ENCODE data around the gene GPR37. TPM values are rescaled to one million over a fixed set of nuclear protein-coding genes. Genes with fewer than 3 reads are reported as not detected.

GPR37 gene
- total RNA-seq, 1 donor from 2014 or later = not detected

- CTCF ChIA-PET = no interaction called here
- POLR2A ChIA-PET = no interaction called here
Observed at GRCh38 chr7:124784879-124785818, 19.6 kb upstream of the GPR37 start.

GRCh38 chr7:124783271-124783670, 17.7 kb upstream of the GPR37 start:
- no peaks in the 10 kb centered on the region for H3K27me3 Mint-ChIP-seq
- H3K36me3 Mint-ChIP-seq (ENCODE audit: low read depth) = no peaks in the 10 kb centered on the region
- ATAC-seq (ENCODE audit: low read depth) (no peak), DNase-seq (no peak)
- ChIA-PET POLR2A (no interaction called here), CTCF (no interaction called here)
- no peak overlapping the region for H3K27ac Mint-ChIP-seq
- H3K4me1 Mint-ChIP-seq = no peaks in the 10 kb centered on the region
- no peak overlapping the region for H3K4me3 Mint-ChIP-seq
- H3K9me3 Mint-ChIP-seq = no peaks in the 10 kb centered on the region
- intact Hi-C loops (cut with micrococcal nuclease) = no loop called here
- no peak for TF ChIP-seq CTCF (IDR thresholded peaks at IDR 0.05)

More at GRCh38 chr7:124784879-124785818, 19.6 kb upstream of the GPR37 start:
- Mint-ChIP-seq H3K36me3 (ENCODE audit: low read depth) (no peaks in the 10 kb centered on the region), H3K4me1 (no peaks in the 10 kb centered on the region), H3K27me3 (no peaks in the 10 kb centered on the region), H3K4me3 (no peak overlapping the region), H3K9me3 (no peaks in the 10 kb centered on the region), H3K27ac (no peak overlapping the region)
- no peak for ATAC-seq (ENCODE audit: low read depth)
- intact Hi-C loops (cut with micrococcal nuclease) = no loop called here
- TF ChIP-seq CTCF (IDR thresholded peaks at IDR 0.05) = no peak
- DNase-seq = no peak

GRCh38 chr7:124781907-124782734, 16.5 kb upstream of the GPR37 start:
- CTCF ChIA-PET = no interaction called here
- intact Hi-C loops (cut with micrococcal nuclease) = no loop called here
- H3K27ac Mint-ChIP-seq = no peak overlapping the region
- H3K9me3 Mint-ChIP-seq = no peaks in the 10 kb centered on the region
- no peak for TF ChIP-seq CTCF (IDR thresholded peaks at IDR 0.05)
- H3K27me3 Mint-ChIP-seq = no peaks in the 10 kb centered on the region
- no peak for DNase-seq
- POLR2A ChIA-PET = no interaction called here
- H3K4me1 Mint-ChIP-seq = no peaks in the 10 kb centered on the region
- no peaks in the 10 kb centered on the region for H3K36me3 Mint-ChIP-seq (ENCODE audit: low read depth)
- ATAC-seq (ENCODE audit: low read depth) = no peak
- H3K4me3 Mint-ChIP-seq = no peak overlapping the region

- ATAC-seq (ENCODE audit: low read depth) = no peak
- H3K4me1 Mint-ChIP-seq = no peaks in the 10 kb centered on the region
- intact Hi-C loops (cut with micrococcal nuclease) = no loop called here
- POLR2A ChIA-PET = no interaction called here
- H3K36me3 Mint-ChIP-seq (ENCODE audit: low read depth) = no peaks in the 10 kb centered on the region
- TF ChIP-seq CTCF (IDR thresholded peaks at IDR 0.05) = no peak
- H3K4me3 Mint-ChIP-seq = no peak overlapping the region
- no peak overlapping the region for H3K27ac Mint-ChIP-seq
- H3K27me3 Mint-ChIP-seq = no peaks in the 10 kb centered on the region
- CTCF ChIA-PET = no interaction called here
- DNase-seq = no peak
- H3K9me3 Mint-ChIP-seq = no peaks in the 10 kb centered on the region
Observed at GRCh38 chr7:124781418-124781817, 15.8 kb upstream of the GPR37 start.

GRCh38 chr7:124780608-124781007, 15.0 kb upstream of the GPR37 start:
- intact Hi-C loops (cut with micrococcal nuclease) = no loop called here
- Mint-ChIP-seq H3K27ac (no peak overlapping the region), H3K4me3 (no peak overlapping the region), H3K27me3 (no peaks in the 10 kb centered on the region), H3K4me1 (no peaks in the 10 kb centered on the region), H3K9me3 (no peaks in the 10 kb centered on the region), H3K36me3 (ENCODE audit: low read depth) (no peaks in the 10 kb centered on the region)
- DNase-seq = no peak
- no peak for ATAC-seq (ENCODE audit: low read depth)
- TF ChIP-seq CTCF (IDR thresholded peaks at IDR 0.05) = no peak
- ChIA-PET POLR2A (no interaction called here), CTCF (no interaction called here)

Data from activated B cell treated with CpG ODN at 0.5 μM for 24 hours (primary cell).